HG02798 (cell line): ENCODE measurements around the gene TSFM.

ENCODE experiments used
- ATAC-seq: cut with Tn5 transposase; IDR thresholded peaks from one replicate; pipeline ENCODE4 v1.9.1; 2021; ENCODE audit warnings: mild to moderate bottlenecking; ENCODE audit not compliant: unreplicated experiment, poor library complexity

Gene TSFM

DNA sequence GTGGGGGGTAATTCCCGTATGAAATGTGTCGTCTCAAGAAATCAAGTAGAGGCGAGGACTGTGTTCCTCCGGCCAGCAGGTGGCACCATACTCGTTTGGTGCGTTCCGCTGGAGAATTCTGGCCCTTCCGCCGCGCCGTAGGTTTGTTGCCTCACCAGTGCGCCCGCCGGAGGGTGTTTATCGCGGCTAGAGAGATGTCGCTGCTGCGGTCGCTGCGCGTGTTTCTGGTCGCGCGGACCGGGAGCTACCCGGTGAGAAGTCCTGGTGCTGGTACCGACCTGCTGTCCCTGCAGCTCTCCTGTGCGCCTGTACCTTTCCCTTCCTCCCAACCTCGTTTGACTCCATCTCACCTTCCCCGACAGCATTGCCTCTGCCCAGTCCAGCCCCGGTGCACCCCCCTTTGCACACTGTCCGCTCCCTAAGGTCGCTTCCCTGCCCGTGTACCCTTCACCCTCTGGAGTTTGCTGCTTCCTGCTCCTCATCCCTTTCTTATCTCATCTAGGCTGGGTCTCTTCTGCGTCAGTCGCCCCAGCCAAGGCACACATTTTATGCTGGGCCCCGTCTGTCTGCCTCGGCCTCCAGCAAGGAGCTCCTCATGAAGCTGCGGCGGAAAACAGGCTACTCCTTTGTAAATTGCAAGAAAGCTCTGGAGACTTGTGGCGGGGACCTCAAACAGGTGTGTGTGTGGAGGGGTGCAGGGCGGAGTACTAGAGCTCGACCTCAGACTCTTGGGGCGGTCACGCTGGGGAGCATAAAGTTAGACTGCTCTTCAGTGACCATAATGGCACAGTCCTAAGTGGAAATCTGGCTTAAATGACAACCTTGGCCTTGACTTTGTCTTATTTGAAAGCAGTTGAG is at the start of gene TSFM:
TSFM (plus strand) TSS at position 180 of the 858 bp plus-strand sequence; CDS start at position 195, 15 bp downstream.
- ATAC-seq: peak; percentile 88

- ATAC-seq: no peak
Observed at GRCh38 chr12:57733928-57734327, 48.7 kb upstream of the TSFM start.

- no peak for ATAC-seq
Observed at GRCh38 chr12:57734591-57734990, 48.0 kb upstream of the TSFM start.

- ATAC-seq: no peak
Observed at GRCh38 chr12:57735198-57735855, 47.3 kb upstream of the TSFM start.

DNA sequence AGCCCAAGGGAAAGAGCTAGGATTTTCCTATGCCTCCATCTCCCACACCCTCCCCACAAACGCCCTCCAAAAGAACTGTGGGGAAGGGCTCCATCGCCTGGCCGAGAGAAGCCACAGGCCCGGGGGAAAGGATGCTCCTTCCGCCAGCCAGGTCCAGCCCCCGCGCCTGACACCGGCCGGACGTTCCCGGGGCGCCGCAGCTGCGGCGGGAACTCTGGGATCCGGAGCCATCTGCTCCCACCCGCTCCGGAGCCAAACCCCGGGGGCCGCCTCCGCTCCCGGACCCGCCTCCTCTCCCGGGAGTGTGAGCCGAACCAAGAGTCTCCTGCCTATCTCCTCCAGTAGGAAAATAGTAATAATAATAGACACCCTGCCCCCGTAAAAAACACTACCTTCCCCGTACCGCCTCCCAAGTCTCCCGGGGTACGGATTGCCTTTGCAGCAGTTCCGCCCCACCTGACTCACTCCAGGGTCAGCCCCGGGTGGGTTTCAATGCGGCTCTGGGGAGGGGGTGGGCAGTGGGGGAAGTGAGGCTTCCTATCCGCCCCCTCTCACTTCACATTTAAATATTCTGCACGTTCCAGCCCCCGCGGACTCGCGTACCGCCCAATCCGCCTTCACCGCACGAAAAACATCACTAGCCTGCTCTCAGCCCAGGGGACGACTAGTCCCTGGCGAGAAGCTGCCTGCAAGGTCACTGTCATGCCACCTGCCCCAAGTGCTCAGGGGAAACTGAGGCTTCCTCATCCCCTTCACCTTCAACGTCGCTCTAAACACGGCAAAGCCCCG is 46.4 kb upstream of the TSFM start:
- no peak for ATAC-seq

DNA sequence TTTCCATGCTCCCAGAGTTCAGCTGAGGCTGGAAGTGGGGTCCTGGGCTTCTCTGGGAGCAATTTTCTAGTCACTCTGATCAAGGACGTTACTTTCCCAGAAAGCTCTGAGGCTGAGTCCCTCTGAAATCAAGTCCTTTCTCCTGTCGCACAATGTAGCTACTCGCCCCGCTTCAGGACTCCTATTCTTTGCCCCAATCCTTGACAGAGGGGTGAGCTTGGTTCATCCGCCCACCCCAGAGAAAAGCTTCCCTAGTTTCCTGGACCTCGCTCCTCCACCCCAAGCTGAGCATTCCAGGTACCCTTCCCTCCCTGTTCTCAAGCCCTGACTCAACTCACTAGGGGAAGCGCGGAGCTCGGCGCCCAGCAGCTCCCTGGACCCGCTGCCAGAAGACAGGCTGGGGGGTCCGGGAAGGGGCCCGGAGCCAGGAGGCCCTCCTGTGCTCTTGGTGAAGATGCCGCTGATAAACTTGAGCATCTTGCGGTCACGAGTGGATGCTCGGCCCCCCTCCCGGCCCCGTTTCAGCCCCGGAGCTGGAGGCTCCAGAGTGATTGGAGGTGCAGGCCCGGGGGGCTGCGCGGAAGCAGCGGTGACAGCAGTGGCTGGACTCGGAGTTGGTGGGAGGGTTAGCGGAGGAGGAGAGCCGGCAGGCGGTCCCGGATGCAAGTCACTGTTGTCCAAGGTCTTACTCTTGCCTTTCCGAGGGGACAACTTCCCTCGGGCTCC is 45.7 kb upstream of the TSFM start:
- no peak for ATAC-seq

- no peak for ATAC-seq
Observed at GRCh38 chr12:57737467-57738460, 44.8 kb upstream of the TSFM start.

- ATAC-seq: no peak
Observed at GRCh38 chr12:57738661-57739237, 43.8 kb upstream of the TSFM start, which contains the start of gene AGAP2. Gene AGAP2 (minus strand): TSS chr12:57738742. CDS start chr12:57738246, 496 bp downstream.

DNA sequence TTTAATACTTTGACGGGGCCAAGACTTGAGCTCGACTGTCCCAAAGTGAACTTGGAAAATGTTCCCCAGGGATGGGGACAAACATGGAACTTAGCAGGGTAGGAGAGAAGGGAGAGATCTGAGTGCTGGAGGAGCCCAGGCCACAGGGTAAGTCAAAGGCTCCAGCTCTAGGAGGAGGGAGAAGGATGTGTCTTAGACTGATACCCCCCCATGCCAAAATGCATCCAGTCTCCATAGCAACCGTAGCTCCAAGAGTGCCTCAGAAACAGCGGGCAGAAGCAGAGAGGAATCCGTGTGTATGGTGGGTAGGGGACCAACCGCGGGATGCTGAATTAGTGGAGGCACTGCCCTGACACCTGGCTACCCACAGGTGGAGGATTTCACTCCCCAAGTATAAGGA is 43.2 kb upstream of the TSFM start:
- no peak for ATAC-seq

DNA sequence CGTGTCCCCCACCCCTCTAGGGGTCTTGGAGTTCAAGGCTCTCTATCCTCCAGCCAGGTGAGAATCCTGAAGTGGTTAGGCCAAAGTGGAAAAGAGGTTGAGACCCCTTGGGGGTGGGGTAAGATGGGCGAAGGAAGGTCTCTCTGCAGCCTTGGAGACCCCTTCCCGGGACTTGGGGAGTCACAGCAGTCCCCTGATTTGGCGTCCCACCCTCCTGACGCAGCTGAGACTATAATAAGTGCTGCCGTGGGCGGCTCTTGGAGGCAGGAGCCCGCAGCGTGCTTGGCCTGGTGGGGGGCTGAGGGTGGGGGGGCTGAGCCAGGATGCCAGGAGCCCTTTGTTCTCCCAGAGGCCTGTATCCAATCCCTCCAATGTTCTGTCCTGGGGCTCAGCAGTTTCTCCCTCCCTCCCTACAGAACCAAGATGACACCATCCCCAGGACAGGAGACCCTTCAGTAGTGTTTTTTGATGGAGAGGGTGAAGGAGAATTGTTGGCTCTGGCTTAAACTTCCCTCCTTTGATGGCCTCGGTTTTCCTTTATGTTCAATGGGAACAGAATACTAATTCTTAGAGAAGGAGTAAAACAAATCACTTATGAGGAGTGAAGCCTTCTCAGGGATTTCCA is 42.6 kb upstream of the TSFM start:
- ATAC-seq: no peak

GRCh38 chr12:57740656-57741412 is 41.8 kb upstream of the TSFM start:
- peak; percentile 39 for ATAC-seq

DNA sequence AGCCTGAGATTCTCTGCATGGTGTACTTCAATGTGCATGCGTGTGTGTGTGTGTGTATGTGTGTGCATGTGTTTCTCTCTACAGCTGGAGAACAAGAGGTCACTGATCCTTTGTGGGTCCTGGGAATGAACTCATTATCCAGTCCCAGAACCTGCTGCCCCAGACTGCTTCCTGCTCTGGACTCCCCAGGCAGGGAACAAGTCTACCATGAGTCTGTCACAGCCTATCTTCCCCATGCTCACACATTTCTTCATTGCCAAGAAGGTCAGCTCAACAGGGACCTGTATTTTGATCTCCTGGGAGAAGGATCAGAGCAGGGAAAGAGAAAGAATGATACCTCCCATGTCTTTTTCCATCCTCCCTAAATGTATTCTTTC is 41.2 kb upstream of the TSFM start:
- ATAC-seq: no peak

DNA sequence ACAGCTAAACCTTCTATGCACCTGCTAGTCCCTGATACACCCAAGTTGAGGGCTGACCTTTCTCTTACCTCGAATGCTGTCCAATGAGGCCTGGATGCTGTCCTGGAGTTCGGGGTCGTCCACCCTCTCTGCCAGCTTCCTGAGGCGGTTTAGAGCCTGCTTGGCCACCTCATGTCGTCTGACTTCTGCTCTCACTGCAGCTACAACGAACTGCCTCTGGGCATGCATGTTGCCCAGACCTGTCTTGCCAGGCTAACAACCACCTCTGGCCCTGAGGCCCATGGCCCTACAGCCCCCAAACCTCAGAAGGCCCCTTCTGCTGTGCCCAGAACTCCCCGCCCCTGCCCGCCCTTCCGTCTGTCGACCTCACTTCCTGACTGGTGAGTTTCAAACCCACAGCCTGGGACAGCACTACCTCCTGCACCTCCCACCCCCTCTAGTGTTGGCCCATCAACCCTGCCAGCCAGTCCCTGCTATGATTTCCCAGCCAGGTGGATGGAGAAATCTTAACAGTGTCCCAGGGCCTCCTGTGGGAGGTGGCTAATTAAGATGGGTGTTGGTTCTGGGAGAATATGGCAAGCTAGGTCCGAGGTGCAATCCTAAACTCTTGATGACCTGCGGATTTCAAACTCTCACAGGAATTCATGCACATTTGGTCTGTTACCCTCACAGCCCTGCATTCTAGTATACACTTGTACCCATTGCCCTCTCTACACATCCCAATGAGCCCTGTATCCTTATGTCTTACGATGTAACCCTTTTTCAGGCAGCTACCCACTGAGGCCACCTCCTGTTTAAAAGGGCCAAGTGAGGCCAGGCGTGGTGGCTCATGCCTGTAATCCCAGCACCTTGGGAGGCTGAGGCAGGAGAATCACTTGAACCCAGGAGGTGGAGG is 40.5 kb upstream of the TSFM start:
- ATAC-seq: peak; percentile 61

- ATAC-seq: no peak
Observed at GRCh38 chr12:57743769-57744168, 38.8 kb upstream of the TSFM start.

- peak; percentile 33 for ATAC-seq
Observed at GRCh38 chr12:57744194-57744776, 38.3 kb upstream of the TSFM start.

GRCh38 chr12:57744777-57745484 is 37.7 kb upstream of the TSFM start, which contains the start of gene TSPAN31:
Gene TSPAN31 (plus strand): TSS chr12:57745039. CDS start chr12:57745155, 116 bp downstream.
- ATAC-seq: peak; percentile 91
